K562 (cell line): ENCODE measurements around the gene VEGFA. TPM values are rescaled to one million over a fixed set of nuclear protein-coding genes. Genes with fewer than 3 reads are reported as not detected.

Source experiments
- CBX3 ChIP-seq, 2 experiments: IDR thresholded peaks; 1 replicate in 1 of 2; 2 replicates in 1 of 2; pipeline ENCODE4 v1.6.1; 2012; ENCODE audit warnings: inconsistent platforms in 2 of 2, low read length in 2 of 2, borderline replicate concordance in 1 of 2, control low read depth in 1 of 2
- CREM ChIP-seq: IDR thresholded peaks from 2 replicates; pipeline ENCODE4 v1.6.1; 2014; ENCODE audit warnings: antibody characterized with exemption, low read depth
- FOXA1 ChIP-seq: fragments of 450-650 bp; IDR thresholded peaks from 2 replicates; pipeline ENCODE4 v1.6.1; 2016; ENCODE audit warnings: mild to moderate bottlenecking, borderline replicate concordance
- KAT7 ChIP-seq: sonication (generic); formaldehyde crosslinking; IDR thresholded peaks from 2 replicates; pipeline ENCODE4 v1.8.0; 2022; ENCODE audit warnings: missing genetic modification reagents, mild to moderate bottlenecking, borderline replicate concordance
- KDM2B ChIP-seq: fragments of 250-450 bp; sonication (Bioruptor Pico); IDR thresholded peaks from 2 replicates; pipeline ENCODE4 v1.8.0; 2021; ENCODE audit warnings: mild to moderate bottlenecking, moderate library complexity
- KLF16 ChIP-seq: IDR thresholded peaks from 2 replicates; pipeline ENCODE4 v1.6.1; 2016; ENCODE audit warnings: antibody characterized with exemption
- MAFF ChIP-seq: IDR thresholded peaks from 2 replicates; pipeline ENCODE4 v1.6.1; 2012; ENCODE audit warnings: low read length, improper control_type of control experiment
- PBX2 ChIP-seq, 2 experiments: IDR thresholded peaks in 1 of 2; conservative IDR thresholded peaks in 1 of 2; 2 replicates each; pipeline ENCODE4 v1.6.1; 2016; ENCODE audit warnings: low read depth in 2 of 2, mild to moderate bottlenecking in 1 of 2, missing compliant biosample characterization in 1 of 2, missing genetic modification characterization in 1 of 2, moderate library complexity in 1 of 2
- PCBP1 ChIP-seq: fragments of 200-400 bp; formaldehyde crosslinking; IDR thresholded peaks from 2 replicates; pipeline ENCODE4 v1.6.1; 2018; ENCODE audit warnings: mild to moderate bottlenecking, low read depth, low read length; ENCODE audit not compliant: poor library complexity, severe bottlenecking
- RBFOX2 ChIP-seq: fragments of 200-400 bp; formaldehyde crosslinking; IDR thresholded peaks from 2 replicates; pipeline ENCODE4 v1.6.1; 2017; ENCODE audit warnings: low read depth, mild to moderate bottlenecking, low read length, moderate library complexity
- RBM15 ChIP-seq: fragments of 200-400 bp; formaldehyde crosslinking; IDR thresholded peaks from 2 replicates; pipeline ENCODE4 v1.6.1; 2018; ENCODE audit warnings: mild to moderate bottlenecking, low read length, moderate library complexity; ENCODE audit not compliant: insufficient read depth
- RNF2 ChIP-seq: sonication (generic); IDR thresholded peaks from 2 replicates; pipeline ENCODE4 v1.6.1; 2016
- SMARCE1 ChIP-seq: fragments of 450-650 bp; IDR thresholded peaks from 2 replicates; pipeline ENCODE4 v1.7.1; 2016; ENCODE audit warnings: mild to moderate bottlenecking
- TBL1XR1 ChIP-seq, 2 experiments: IDR thresholded peaks; 2 replicates each; pipeline ENCODE4 v1.6.1; 2012; ENCODE audit warnings: improper control_type of control experiment in 2 of 2, low read length in 2 of 2, mild to moderate bottlenecking in 1 of 2
- THRAP3 ChIP-seq: fragments of 450-650 bp; IDR thresholded peaks from 2 replicates; pipeline ENCODE4 v1.6.1; 2016; ENCODE audit warnings: mild to moderate bottlenecking, inconsistent platforms, borderline replicate concordance
- ZNF165 ChIP-seq: fragments of 250-450 bp; sonication (Bioruptor Pico); IDR thresholded peaks from 2 replicates; pipeline ENCODE4 v1.4.0; 2020; ENCODE audit warnings: borderline replicate concordance
- polyA plus RNA-seq, 8 experiments: library from polyadenylated mRNA; depleted of rRNA in 4 of 8; stranded (reverse) in 5 of 8; unstranded in 3 of 8; fragments of >200 nt; fragmentation: Nextera tagmentation in 2 of 8; fragmentation: Illumina TruSeq in 1 of 8; extraction: Ambion mirVana in 2 of 8; extraction: Trizol in 1 of 8; gene quantifications; 2 replicates each; pipeline versions ENCODE4 v1.2.1 to v1.2.3, GENCODE V29; 2011 to 2014; ENCODE audit warnings: inconsistent platforms in 1 of 8, missing spikeins in 1 of 8
- total RNA-seq, 7 experiments: library from RNA; depleted of rRNA in 6 of 7; stranded (reverse); fragments of >200 nt in 6 of 7; fragmentation: Illumina TruSeq in 2 of 7; extraction: Trizol in 2 of 7; gene quantifications; 2 replicates each; pipeline versions ENCODE4 v1.2.1 to v1.2.3, GENCODE V29; 2011 to 2021; ENCODE audit warnings: low replicate concordance in 1 of 7
- TF ChIP-seq, protein P1 (sequence below), 2 experiments: fragments of 450-650 bp in 1 of 2; IDR thresholded peaks; 2 replicates each; pipeline ENCODE4 v1.6.1; 2011 to 2017; ENCODE audit warnings: low read depth in 2 of 2, antibody characterized with exemption in 1 of 2, borderline replicate concordance in 1 of 2, low read length in 1 of 2, mild to moderate bottlenecking in 1 of 2, mixed read lengths in 1 of 2; ENCODE audit not compliant: control insufficient read depth in 1 of 2
- TF ChIP-seq, protein P2 (sequence below): fragments of 450-650 bp; formaldehyde crosslinking; conservative IDR thresholded peaks from 2 replicates; pipeline ENCODE4 v1.4.0; 2022; ENCODE audit warnings: mild to moderate bottlenecking, missing genetic modification characterization

Gene VEGFA
- total and polyA plus RNA-seq, 9 of the 15 experiments (the other 6 are each of a cell fraction or from before 2014, with no cell fraction given) = 14.0 to 271 (median 124) TPM

- TF ChIP-seq, protein P1, sequence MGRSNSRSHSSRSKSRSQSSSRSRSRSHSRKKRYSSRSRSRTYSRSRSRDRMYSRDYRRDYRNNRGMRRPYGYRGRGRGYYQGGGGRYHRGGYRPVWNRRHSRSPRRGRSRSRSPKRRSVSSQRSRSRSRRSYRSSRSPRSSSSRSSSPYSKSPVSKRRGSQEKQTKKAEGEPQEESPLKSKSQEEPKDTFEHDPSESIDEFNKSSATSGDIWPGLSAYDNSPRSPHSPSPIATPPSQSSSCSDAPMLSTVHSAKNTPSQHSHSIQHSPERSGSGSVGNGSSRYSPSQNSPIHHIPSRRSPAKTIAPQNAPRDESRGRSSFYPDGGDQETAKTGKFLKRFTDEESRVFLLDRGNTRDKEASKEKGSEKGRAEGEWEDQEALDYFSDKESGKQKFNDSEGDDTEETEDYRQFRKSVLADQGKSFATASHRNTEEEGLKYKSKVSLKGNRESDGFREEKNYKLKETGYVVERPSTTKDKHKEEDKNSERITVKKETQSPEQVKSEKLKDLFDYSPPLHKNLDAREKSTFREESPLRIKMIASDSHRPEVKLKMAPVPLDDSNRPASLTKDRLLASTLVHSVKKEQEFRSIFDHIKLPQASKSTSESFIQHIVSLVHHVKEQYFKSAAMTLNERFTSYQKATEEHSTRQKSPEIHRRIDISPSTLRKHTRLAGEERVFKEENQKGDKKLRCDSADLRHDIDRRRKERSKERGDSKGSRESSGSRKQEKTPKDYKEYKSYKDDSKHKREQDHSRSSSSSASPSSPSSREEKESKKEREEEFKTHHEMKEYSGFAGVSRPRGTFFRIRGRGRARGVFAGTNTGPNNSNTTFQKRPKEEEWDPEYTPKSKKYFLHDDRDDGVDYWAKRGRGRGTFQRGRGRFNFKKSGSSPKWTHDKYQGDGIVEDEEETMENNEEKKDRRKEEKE (IDR thresholded peaks at IDR 0.05; ENCODE audit: borderline replicate concordance in 1 of 2, control insufficient read depth in 1 of 2, low read depth in 2 of 2, low read length in 1 of 2) = 0 out of 4 replicates have a peak, but pooled peaks of 1 of the 2 experiments have one; percentile 10
- TF ChIP-seq THRAP3 (peak; percentile 43; the same call in 1 of the 2 replicates), KDM2B (CRISPR knock-in tag) (peak; percentile 71; the same call in 1 of the 2 replicates), RBM15 (no peak), ZNF165 (CRISPR knock-in tag) (0 out of 2 replicates have a peak, but pooled peaks have one; percentile 26), SMARCE1 (peak; percentile 39; the same call in 1 of the 2 replicates), RNF2 (peak; percentile 2; the same call in 1 of the 2 replicates), KLF16 (peak; percentile 54; the same call in 1 of the 2 replicates), KAT7 (CRISPR knock-in tag) (peak; percentile 56; the same call in 1 of the 2 replicates), TBL1XR1 (IDR thresholded peaks at IDR 0.05; ENCODE audit: low read length in 2 of 2) (peak; percentile 15 to 68; a peak in 2 of 4 replicates), PBX2 (CRISPR knock-in tag; IDR thresholded peaks at IDR 0.05; ENCODE audit: low read depth) (no peak), PBX2 (tag; conservative IDR thresholded peaks at IDR 0.05; ENCODE audit: low read depth) (no peak), FOXA1 (no peak), PCBP1 (peak; percentile 11), MAFF (no peak), CBX3 (IDR thresholded peaks at IDR 0.05; ENCODE audit: borderline replicate concordance in 1 of 2, low read length in 2 of 2) (peak in 1 of 2 experiments; percentile 32; a peak in 1 of 3 replicates), RBFOX2 (peak; percentile 94), CREM (peak; percentile 73)
- TF ChIP-seq, protein P2, sequence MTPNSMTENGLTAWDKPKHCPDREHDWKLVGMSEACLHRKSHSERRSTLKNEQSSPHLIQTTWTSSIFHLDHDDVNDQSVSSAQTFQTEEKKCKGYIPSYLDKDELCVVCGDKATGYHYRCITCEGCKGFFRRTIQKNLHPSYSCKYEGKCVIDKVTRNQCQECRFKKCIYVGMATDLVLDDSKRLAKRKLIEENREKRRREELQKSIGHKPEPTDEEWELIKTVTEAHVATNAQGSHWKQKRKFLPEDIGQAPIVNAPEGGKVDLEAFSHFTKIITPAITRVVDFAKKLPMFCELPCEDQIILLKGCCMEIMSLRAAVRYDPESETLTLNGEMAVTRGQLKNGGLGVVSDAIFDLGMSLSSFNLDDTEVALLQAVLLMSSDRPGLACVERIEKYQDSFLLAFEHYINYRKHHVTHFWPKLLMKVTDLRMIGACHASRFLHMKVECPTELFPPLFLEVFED (CRISPR knock-in tag) = peak; percentile 92
Observed at GRCh38 chr6:43769526-43770371, at the start of gene VEGFA (continued).
